HepG2 (cell line): ENCODE results near the gene ZNF428. TPM values are rescaled to one million over a fixed set of nuclear protein-coding genes. Genes with fewer than 3 reads are reported as not detected.
A peak's percentile ranks its signal among the peaks of the same experiment; 100 is the strongest.

Source experiments
- AHR ChIP-seq: IDR thresholded peaks from 2 replicates; pipeline ENCODE4 v1.6.1; 2018; ENCODE audit warnings: missing genetic modification reagents, missing compliant biosample characterization
- CENPT ChIP-seq: sonication (generic); formaldehyde crosslinking; IDR thresholded peaks from 2 replicates; pipeline ENCODE4 v1.8.0; 2022; ENCODE audit warnings: low read depth, mild to moderate bottlenecking, moderate library complexity, missing genetic modification reagents
- DR1 ChIP-seq: sonication (generic); formaldehyde crosslinking; IDR thresholded peaks from 2 replicates; pipeline ENCODE4 v1.8.0; 2021; ENCODE audit warnings: mild to moderate bottlenecking, missing genetic modification reagents, inconsistent platforms
- PPARG ChIP-seq: conservative IDR thresholded peaks from 2 replicates; pipeline ENCODE4 v1.6.1; 2016; ENCODE audit warnings: missing biosample characterization, missing genetic modification reagents
- SNAI1 ChIP-seq: sonication (generic); formaldehyde crosslinking; IDR thresholded peaks from 2 replicates; pipeline ENCODE4 v1.5.0; 2020; ENCODE audit warnings: mild to moderate bottlenecking, missing genetic modification reagents, borderline replicate concordance
- SUZ12 ChIP-seq: fragments of 150-350 bp; IDR thresholded peaks from 2 replicates; pipeline ENCODE4 v1.6.1; 2014; ENCODE audit warnings: low read depth, low read length
- TP53 ChIP-seq: sonication (generic); formaldehyde crosslinking; conservative IDR thresholded peaks from 2 replicates; pipeline ENCODE4 v1.4.0; 2020; ENCODE audit warnings: missing genetic modification reagents
- ZMYM3 ChIP-seq: sonication (generic); formaldehyde crosslinking; IDR thresholded peaks from 2 replicates; pipeline ENCODE4 v1.5.1; 2020; ENCODE audit warnings: mild to moderate bottlenecking, missing genetic modification reagents
- ZNF143 ChIP-seq: sonication (generic); formaldehyde crosslinking; IDR thresholded peaks from 2 replicates; pipeline ENCODE4 v1.4.0; 2020; ENCODE audit warnings: missing genetic modification reagents
- ZNF20 ChIP-seq: sonication (generic); formaldehyde crosslinking; IDR thresholded peaks from 2 replicates; pipeline ENCODE4 v1.4.0; 2020; ENCODE audit warnings: mild to moderate bottlenecking, moderate library complexity, missing genetic modification reagents
- ZNF350 ChIP-seq: sonication (generic); formaldehyde crosslinking; IDR thresholded peaks from 2 replicates; pipeline ENCODE4 v1.4.0; 2020; ENCODE audit warnings: mild to moderate bottlenecking, low read depth, missing genetic modification reagents, borderline replicate concordance
- ZNF83 ChIP-seq: sonication (generic); formaldehyde crosslinking; IDR thresholded peaks from 2 replicates; pipeline ENCODE4 v1.4.0; 2020; ENCODE audit warnings: missing genetic modification reagents, mild to moderate bottlenecking, borderline replicate concordance
- polyA plus RNA-seq, 8 experiments: library from polyadenylated mRNA; depleted of rRNA in 3 of 8; stranded (reverse) in 7 of 8; unstranded in 1 of 8; fragments of >200 nt; fragmentation: Illumina TruSeq in 4 of 8; extraction: Trizol in 4 of 8; gene quantifications; 2 replicates each; pipeline versions ENCODE4 v1.2.1 to v1.2.3, GENCODE V29; 2011 to 2016; ENCODE audit warnings: low read depth in 4 of 8, missing spikeins in 1 of 8, mixed read lengths in 1 of 8; ENCODE audit not compliant: insufficient read depth in 1 of 8
- total RNA-seq, 5 experiments: library from RNA; depleted of rRNA; stranded (reverse); fragments of >200 nt; fragmentation: Illumina TruSeq; extraction: Trizol; gene quantifications; 2 replicates each; pipeline ENCODE4 v1.2.3, GENCODE V29; 2016; ENCODE audit warnings: low read depth in 1 of 5
- TF ChIP-seq, protein P1 (sequence below): sonication (generic); formaldehyde crosslinking; IDR thresholded peaks from 2 replicates; pipeline ENCODE4 v1.4.0; 2020; ENCODE audit warnings: missing genetic modification reagents
- TF ChIP-seq, protein P2 (sequence below): sonication (generic); formaldehyde crosslinking; IDR thresholded peaks from 2 replicates; pipeline ENCODE4 v1.4.0; 2020; ENCODE audit warnings: missing genetic modification reagents
- TF ChIP-seq, protein P3 (sequence below): sonication (generic); formaldehyde crosslinking; IDR thresholded peaks from 2 replicates; pipeline ENCODE4 v1.5.1; 2020; ENCODE audit warnings: mild to moderate bottlenecking, missing genetic modification reagents, borderline replicate concordance
- TF ChIP-seq, protein P4 (sequence below): sonication (generic); formaldehyde crosslinking; IDR thresholded peaks from 2 replicates; pipeline ENCODE4 v1.5.1; 2020; ENCODE audit warnings: missing genetic modification reagents, mild to moderate bottlenecking, borderline replicate concordance

Gene ZNF428
- total and polyA plus RNA-seq, 2 of the 13 experiments (the other 11 are each of a cell fraction or from before 2014, with no cell fraction given), result 10.4 to 26.9 TPM

DNA sequence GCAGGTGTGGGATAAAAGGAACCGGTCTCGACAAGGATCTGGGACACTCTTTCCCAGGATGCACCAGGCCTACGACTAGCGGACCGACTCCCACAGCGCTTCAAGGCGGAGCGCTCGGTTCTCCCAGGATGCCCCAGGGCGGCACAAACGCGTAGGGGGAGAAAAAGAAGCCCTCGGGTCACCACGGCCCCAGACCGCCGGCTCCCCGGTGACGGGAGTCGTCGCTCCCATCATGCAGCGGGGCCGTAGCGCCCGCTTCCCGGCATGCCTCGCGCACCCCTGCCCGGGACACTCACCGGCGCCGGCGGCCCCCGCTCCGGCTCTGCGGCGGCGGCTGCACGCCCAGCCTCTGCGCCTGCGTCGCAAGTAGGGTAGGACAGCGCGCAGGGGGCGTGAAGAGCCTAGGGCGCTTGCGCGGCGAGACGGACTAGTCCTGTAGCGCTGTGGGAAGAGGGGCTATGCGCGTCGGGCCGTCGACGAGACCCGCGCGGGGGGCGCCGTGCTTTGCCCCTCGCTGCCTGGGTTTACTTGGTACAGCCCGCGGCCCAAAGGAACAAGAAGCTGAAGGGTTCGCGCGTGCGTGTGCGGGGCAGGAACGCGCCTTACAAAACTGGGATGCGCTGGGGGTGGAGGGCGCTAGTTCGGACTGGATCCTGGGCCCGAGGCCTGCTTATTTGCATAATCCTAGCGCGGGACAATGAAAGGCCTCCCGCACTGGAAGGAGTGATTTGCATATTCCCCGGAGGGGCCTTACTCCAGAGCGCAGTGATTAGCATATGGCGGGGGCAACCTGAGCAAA, at the start of gene ZNF428 (continued):
- TF ChIP-seq, protein P1, sequence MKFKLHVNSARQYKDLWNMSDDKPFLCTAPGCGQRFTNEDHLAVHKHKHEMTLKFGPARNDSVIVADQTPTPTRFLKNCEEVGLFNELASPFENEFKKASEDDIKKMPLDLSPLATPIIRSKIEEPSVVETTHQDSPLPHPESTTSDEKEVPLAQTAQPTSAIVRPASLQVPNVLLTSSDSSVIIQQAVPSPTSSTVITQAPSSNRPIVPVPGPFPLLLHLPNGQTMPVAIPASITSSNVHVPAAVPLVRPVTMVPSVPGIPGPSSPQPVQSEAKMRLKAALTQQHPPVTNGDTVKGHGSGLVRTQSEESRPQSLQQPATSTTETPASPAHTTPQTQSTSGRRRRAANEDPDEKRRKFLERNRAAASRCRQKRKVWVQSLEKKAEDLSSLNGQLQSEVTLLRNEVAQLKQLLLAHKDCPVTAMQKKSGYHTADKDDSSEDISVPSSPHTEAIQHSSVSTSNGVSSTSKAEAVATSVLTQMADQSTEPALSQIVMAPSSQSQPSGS (CRISPR knock-in tag), result peak; percentile 38; the same call in 1 of the 2 replicates
- no peak; the same call in 1 of the 2 replicates for TF ChIP-seq CENPT (CRISPR knock-in tag)
- TF ChIP-seq ZNF83, result peak; percentile 85; the same call in 1 of the 2 replicates
- peak; percentile 91 for TF ChIP-seq ZNF350 (CRISPR knock-in tag)
- TF ChIP-seq, protein P2, sequence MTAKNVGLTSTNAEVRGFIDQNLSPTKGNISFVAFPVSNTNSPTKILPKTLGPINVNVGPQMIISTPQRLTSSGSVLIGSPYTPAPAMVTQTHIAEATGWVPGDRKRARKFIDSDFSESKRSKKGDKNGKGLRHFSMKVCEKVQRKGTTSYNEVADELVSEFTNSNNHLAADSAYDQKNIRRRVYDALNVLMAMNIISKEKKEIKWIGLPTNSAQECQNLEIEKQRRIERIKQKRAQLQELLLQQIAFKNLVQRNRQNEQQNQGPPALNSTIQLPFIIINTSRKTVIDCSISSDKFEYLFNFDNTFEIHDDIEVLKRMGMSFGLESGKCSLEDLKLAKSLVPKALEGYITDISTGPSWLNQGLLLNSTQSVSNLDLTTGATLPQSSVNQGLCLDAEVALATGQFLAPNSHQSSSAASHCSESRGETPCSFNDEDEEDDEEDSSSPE (CRISPR knock-in tag), result peak; percentile 77
- TF ChIP-seq AHR (CRISPR knock-in tag), result peak; percentile 82; the same call in 1 of the 2 replicates
- 0 out of 2 replicates have a peak, but pooled peaks have one; percentile 40 for TF ChIP-seq ZNF20 (CRISPR knock-in tag)
- TF ChIP-seq TP53 (CRISPR knock-in tag), result peak; percentile 16
- no peak; the same call in 1 of the 2 replicates for TF ChIP-seq ZMYM3
- TF ChIP-seq SNAI1, result 0 out of 2 replicates have a peak, but pooled peaks have one; percentile 42
- peak; percentile 72 for TF ChIP-seq DR1 (CRISPR knock-in tag)
- TF ChIP-seq PPARG, result no peak
- peak; percentile 89 for TF ChIP-seq ZNF143
- TF ChIP-seq, protein P3, sequence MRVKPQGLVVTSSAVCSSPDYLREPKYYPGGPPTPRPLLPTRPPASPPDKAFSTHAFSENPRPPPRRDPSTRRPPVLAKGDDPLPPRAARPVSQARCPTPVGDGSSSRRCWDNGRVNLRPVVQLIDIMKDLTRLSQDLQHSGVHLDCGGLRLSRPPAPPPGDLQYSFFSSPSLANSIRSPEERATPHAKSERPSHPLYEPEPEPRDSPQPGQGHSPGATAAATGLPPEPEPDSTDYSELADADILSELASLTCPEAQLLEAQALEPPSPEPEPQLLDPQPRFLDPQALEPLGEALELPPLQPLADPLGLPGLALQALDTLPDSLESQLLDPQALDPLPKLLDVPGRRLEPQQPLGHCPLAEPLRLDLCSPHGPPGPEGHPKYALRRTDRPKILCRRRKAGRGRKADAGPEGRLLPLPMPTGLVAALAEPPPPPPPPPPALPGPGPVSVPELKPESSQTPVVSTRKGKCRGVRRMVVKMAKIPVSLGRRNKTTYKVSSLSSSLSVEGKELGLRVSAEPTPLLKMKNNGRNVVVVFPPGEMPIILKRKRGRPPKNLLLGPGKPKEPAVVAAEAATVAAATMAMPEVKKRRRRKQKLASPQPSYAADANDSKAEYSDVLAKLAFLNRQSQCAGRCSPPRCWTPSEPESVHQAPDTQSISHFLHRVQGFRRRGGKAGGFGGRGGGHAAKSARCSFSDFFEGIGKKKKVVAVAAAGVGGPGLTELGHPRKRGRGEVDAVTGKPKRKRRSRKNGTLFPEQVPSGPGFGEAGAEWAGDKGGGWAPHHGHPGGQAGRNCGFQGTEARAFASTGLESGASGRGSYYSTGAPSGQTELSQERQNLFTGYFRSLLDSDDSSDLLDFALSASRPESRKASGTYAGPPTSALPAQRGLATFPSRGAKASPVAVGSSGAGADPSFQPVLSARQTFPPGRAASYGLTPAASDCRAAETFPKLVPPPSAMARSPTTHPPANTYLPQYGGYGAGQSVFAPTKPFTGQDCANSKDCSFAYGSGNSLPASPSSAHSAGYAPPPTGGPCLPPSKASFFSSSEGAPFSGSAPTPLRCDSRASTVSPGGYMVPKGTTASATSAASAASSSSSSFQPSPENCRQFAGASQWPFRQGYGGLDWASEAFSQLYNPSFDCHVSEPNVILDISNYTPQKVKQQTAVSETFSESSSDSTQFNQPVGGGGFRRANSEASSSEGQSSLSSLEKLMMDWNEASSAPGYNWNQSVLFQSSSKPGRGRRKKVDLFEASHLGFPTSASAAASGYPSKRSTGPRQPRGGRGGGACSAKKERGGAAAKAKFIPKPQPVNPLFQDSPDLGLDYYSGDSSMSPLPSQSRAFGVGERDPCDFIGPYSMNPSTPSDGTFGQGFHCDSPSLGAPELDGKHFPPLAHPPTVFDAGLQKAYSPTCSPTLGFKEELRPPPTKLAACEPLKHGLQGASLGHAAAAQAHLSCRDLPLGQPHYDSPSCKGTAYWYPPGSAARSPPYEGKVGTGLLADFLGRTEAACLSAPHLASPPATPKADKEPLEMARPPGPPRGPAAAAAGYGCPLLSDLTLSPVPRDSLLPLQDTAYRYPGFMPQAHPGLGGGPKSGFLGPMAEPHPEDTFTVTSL (CRISPR knock-in tag), result no peak; the same call in none of the 2 replicates
- TF ChIP-seq, protein P4, sequence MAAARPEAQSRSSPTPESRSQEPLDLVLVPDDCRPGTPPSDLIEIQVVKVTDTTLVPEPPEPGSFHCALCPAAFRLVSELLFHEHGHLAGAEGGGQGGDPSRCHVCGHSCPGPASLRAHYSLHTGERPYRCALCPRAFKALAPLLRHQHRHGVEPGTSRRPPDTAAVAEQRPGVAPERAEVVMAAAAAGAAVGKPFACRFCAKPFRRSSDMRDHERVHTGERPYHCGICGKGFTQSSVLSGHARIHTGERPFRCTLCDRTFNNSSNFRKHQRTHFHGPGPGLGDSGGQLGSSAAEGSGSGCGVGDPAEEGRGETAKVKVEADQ, result no peak
- 0 out of 2 replicates have a peak, but pooled peaks have one; percentile 36 for TF ChIP-seq SUZ12
